GM12864 (cell line): ENCODE data around the gene GLB1L.

Experiments
- DNase-seq: peaks from one replicate; pipeline ENCODE4 v3.0.0-alpha.2; 2011; ENCODE audit warnings: low read depth
- H3K4me3 ChIP-seq: 2 replicates; pipeline ENCODE4 v1.5.1; 2011; ENCODE audit warnings: mild to moderate bottlenecking, low read depth, low read length, control low read depth
- TF ChIP-seq, protein P1 (sequence below): IDR thresholded peaks from 2 replicates; pipeline ENCODE4 v1.5.1; 2011; ENCODE audit warnings: low read depth, mild to moderate bottlenecking, moderate library complexity, low read length, control low read depth, inconsistent platforms; ENCODE audit errors: missing control alignments

GLB1L gene

DNA sequence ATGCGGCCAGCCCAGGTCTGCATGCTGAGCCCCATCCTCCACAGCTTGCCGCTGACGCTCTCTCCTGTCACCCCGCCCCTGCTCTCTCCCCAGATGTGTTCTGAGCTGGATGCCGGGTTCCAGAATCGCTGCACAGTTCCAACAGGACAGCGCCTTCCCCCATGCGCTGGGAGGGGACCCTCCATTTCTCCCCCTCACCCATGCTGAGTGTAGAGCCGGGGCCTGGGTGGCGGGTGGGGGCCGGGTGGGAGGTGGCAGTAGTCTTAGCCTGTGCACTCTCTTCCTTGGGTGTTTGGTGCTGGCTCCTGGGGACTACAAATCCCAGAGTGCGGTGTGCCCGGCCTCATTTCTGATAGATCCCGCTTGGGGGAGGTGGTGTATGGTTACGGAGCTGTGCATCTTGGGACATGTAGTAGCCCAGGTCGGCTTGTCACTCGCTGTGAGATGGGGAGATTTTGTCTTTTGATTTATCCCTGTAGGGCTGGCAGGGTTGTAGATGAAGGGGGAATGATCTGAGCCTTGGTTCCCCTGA is 40.7 kb upstream of the GLB1L start:
- TF ChIP-seq, protein P1, sequence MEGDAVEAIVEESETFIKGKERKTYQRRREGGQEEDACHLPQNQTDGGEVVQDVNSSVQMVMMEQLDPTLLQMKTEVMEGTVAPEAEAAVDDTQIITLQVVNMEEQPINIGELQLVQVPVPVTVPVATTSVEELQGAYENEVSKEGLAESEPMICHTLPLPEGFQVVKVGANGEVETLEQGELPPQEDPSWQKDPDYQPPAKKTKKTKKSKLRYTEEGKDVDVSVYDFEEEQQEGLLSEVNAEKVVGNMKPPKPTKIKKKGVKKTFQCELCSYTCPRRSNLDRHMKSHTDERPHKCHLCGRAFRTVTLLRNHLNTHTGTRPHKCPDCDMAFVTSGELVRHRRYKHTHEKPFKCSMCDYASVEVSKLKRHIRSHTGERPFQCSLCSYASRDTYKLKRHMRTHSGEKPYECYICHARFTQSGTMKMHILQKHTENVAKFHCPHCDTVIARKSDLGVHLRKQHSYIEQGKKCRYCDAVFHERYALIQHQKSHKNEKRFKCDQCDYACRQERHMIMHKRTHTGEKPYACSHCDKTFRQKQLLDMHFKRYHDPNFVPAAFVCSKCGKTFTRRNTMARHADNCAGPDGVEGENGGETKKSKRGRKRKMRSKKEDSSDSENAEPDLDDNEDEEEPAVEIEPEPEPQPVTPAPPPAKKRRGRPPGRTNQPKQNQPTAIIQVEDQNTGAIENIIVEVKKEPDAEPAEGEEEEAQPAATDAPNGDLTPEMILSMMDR: no peak
- no peak overlapping the region for H3K4me3 ChIP-seq
- no peak for DNase-seq

DNA sequence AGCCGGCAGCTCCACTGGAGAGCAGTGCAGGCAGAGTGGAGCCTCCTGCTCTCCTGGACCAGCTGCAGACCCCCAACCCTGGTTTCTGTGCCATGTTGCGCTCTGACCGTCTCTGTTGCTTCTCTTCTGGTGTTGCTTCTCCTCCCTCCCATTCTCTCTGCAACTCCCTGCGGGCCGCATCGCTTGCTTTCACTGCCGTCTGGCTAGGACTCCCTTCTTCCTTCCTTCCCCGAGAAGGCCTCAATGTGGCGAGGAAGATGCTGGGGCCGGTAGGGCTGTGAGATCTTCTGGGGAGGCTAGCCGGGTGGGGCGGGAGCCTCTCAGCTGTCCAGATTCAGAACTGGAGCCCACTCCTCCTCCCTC is 40.1 kb upstream of the GLB1L start:
- TF ChIP-seq, protein P1: no peak
- H3K4me3 ChIP-seq: no peak overlapping the region
- DNase-seq: no peak

DNA sequence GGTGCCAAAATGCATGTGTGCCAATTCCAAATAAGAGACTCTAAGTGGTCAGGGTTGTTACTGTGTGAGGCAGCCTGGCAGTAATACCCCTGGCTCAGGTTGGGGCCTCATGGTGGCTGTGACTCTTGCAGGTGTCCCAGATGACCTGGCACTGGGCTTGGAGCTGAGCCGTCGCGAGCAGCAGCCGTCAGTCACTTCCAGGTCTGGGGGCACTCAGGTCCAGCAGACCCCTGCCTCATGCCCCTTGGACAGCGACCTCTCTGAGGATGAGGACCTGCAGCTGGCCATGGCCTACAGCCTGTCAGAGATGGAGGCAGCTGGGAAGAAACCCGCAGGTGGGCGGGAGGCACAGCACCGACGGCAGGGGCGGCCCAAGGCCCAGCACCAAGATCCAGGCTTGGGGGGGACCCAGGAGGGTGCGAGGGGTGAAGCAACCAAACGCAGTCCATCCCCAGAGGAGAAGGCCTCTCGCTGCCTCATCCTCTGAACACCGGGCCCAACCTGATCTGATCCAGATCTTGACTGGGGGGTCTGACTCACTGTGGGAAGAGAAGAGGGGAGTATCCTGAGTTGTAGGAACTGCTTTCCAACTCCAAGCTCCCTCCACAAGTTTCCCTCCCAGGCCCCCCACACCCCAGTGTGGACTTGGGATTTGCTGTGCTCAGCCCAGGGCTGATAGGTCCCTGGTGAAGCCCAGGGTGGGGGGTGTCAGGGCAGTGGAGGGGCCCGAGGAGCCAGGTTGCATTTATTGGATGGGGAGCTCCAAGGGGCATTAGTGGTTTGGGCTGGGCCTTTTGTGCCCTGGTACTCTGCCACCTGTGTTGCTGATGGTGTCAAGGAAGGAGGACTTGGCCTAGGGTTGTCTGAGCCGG is 39.5 kb upstream of the GLB1L start:
- DNase-seq: no peak
- H3K4me3 ChIP-seq: no peak overlapping the region
- TF ChIP-seq, protein P1: no peak

DNA sequence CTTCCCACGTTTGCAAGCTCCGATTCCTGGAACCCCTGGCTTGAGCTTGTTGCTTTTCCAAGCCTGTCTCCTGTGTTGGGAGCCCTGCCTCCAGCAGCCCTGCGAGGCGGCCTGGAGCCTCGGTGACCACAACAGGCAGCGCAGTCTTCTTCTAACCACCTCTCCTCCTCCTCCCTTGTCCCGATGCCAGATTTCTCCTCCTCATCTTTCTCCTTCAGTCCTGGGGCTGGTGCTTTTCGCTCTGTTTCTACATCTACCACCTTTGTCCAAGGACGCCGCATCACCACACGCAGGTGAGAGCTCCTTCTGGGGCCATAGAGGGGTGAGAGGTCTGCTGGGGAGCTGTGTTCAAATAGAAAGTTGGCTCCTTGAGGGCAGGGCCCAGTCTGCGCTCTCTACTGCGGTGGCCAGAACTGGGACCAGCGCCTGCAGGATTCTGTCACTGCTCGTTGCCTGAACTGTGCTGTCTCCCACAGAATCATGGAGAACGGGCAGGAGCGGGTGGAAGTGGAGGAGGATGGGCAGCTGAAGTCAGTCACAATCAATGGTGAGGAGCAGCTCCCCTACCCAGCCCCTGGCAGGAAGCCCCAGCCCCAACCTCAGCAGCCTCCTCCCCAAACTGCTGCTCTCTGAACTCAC is 37.8 kb upstream of the GLB1L start:
- TF ChIP-seq, protein P1: no peak
- H3K4me3 ChIP-seq: no peak overlapping the region
- no peak for DNase-seq

DNA sequence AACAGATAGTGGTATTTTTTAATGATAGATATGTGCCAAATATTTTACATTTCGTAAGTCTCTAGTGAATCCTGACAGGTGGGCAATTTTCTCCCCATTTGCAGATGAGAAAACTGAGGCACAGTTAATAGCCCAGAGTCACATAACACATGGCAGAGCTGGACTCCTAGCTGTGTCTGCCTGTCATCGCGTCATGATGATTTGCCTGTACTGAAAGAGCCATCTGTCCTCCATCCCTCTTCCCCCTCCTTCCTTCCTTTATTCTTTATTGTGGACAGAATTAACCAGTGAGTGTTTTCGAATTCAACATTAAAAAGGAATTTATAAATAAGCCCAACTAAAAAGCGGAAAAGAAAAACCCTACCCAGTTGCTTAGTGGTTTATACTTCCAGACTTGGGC is 37.1 kb upstream of the GLB1L start:
- H3K4me3 ChIP-seq: no peak overlapping the region
- no peak for DNase-seq
- TF ChIP-seq, protein P1: no peak

DNA sequence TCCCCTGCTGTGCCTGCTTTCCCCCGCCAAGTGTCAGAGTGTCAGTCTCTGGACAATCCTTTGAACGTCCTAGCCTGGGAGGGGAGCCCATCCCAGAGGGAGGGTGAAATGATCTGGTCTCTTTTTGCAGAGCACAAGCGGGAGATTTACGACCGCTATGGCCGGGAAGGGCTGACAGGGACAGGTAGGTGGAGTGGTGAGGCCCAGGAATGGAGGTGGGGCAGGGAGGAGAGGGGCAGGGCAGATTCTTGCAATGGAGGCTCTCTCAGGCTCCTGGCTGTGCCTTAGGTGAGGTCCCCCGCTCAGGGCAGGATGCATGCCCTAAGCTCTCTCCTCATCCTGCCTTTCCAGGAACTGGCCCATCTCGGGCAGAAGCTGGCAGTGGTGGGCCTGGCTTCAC is 36.3 kb upstream of the GLB1L start:
- TF ChIP-seq, protein P1: no peak
- no peak for DNase-seq
- H3K4me3 ChIP-seq: no peak overlapping the region
